ENCODE results near the gene LRRC23.
"Not testable (repeated sequence)": the region's sequence is repeated elsewhere in the genome, so short reads cannot be mapped to it uniquely, and the experiment has no call there.

LRRC23 gene

GRCh38 chr12:6903722-6904121, 900 bp upstream of the LRRC23 start:
- no peak for DNase-seq

- no peak for DNase-seq
Measured at GRCh38 chr12:6905414-6906040, 905 bp downstream of the LRRC23 start.

GRCh38 chr12:6908141-6908540, 3.5 kb downstream of the LRRC23 start:
- DNase-seq = not testable (repeated sequence)

- no peak for DNase-seq
Measured at GRCh38 chr12:6909421-6910145, 5.0 kb downstream of the LRRC23 start.

GRCh38 chr12:6912164-6912935, 7.7 kb downstream of the LRRC23 start:
- no peak for DNase-seq

- DNase-seq = peak; percentile 88
Measured at GRCh38 chr12:6914246-6914946, 9.8 kb downstream of the LRRC23 start, which contains the start of gene ENO2. Gene ENO2 (plus strand): TSS chr12:6914580. CDS start chr12:6915833, 1,253 bp downstream.

GRCh38 chr12:6914947-6915788, 10.5 kb downstream of the LRRC23 start:
- no peak for DNase-seq

- DNase-seq = no peak
Measured at GRCh38 chr12:6915789-6916285, 11.2 kb downstream of the LRRC23 start.

- DNase-seq = no peak
Measured at GRCh38 chr12:6916426-6917200, 12.0 kb downstream of the LRRC23 start.

GRCh38 chr12:6917491-6918231, 13.0 kb downstream of the LRRC23 start:
- DNase-seq = no peak

GRCh38 chr12:6919588-6919987, 15.0 kb downstream of the LRRC23 start:
- DNase-seq = no peak

- DNase-seq = no peak
Measured at GRCh38 chr12:6921539-6921938, 16.9 kb downstream of the LRRC23 start.

- DNase-seq = no peak
Measured at GRCh38 chr12:6921996-6922946, 17.6 kb downstream of the LRRC23 start.

- DNase-seq = no peak
Measured at GRCh38 chr12:6923003-6923732, 18.5 kb downstream of the LRRC23 start.

- no peak for DNase-seq
Measured at GRCh38 chr12:6923851-6924250, 19.2 kb downstream of the LRRC23 start.

- DNase-seq = no peak
Measured at GRCh38 chr12:6925239-6925539, 20.6 kb downstream of the LRRC23 start.

- no peak for DNase-seq
Measured at GRCh38 chr12:6925540-6926279, 21.1 kb downstream of the LRRC23 start.
